CD4-positive, alpha-beta memory T cell (primary cell): ENCODE measurements around the gene CTDSPL. TPM values are rescaled to one million over a fixed set of nuclear protein-coding genes. Genes with fewer than 3 reads are reported as not detected.
A peak's percentile ranks its signal among the peaks of the same experiment; 100 is the strongest.

Experiments used
- CTCF ChIA-PET: fragments of 350-600 bp; sonication (Branson Sonifier 250); formaldehyde crosslinking; loops from one replicate; lab custom pipeline; 2021; ENCODE audit warnings: inconsistent platforms; ENCODE audit not compliant: partially characterized antibody; lab: Charles Lee
- POLR2A ChIA-PET: fragments of 350-600 bp; sonication (Branson Sonifier 250); formaldehyde crosslinking; loops from one replicate; lab custom pipeline; 2021; ENCODE audit not compliant: partially characterized antibody; lab: Charles Lee
- DNase-seq, 5 donors: peaks; one replicate each; pipeline versions ENCODE4 v3.0.0 to v3.0.0-alpha.2; 2020 to 2022; ENCODE audit warnings: mixed read lengths in 1 of 5
- H3K27ac ChIP-seq: one replicate; pipeline ENCODE4 v1.7.0; 2013; ENCODE audit warnings: low read depth, low read length
- H3K27me3 ChIP-seq: 2 replicates; pipeline ENCODE4 v1.7.0; 2013; ENCODE audit warnings: mild to moderate bottlenecking, low read length, moderate library complexity; ENCODE audit not compliant: insufficient read depth
- H3K36me3 ChIP-seq: 2 replicates; pipeline ENCODE4 v1.7.0; 2013; ENCODE audit warnings: mild to moderate bottlenecking, low read length, moderate library complexity; ENCODE audit not compliant: insufficient read depth
- H3K4me1 ChIP-seq: 2 replicates; pipeline ENCODE4 v1.7.0; 2013; ENCODE audit warnings: mild to moderate bottlenecking, low read length, moderate library complexity; ENCODE audit not compliant: insufficient read depth
- H3K4me3 ChIP-seq, 2 donors: one replicate each; pipeline ENCODE4 v1.7.0; 2013; ENCODE audit warnings: low read length in 2 of 2, mild to moderate bottlenecking in 1 of 2
- H3K9me3 ChIP-seq, 2 donors: one replicate each; pipeline ENCODE4 v1.7.0; 2013; ENCODE audit warnings: low read length in 2 of 2, control low read depth in 1 of 2; ENCODE audit not compliant: control insufficient read depth in 1 of 2
- H3K27ac Mint-ChIP-seq, 7 donors: one replicate each; pipeline ENCODE4 v1.8.0; 2020 to 2021; ENCODE audit warnings: mixed read lengths in 7 of 7, mild to moderate bottlenecking in 6 of 7, inconsistent platforms in 3 of 7, moderate library complexity in 3 of 7
- H3K27me3 Mint-ChIP-seq, 2 donors: one replicate each; pipeline ENCODE4 v1.8.0; 2020 to 2021; ENCODE audit warnings: mixed read lengths in 2 of 2
- H3K36me3 Mint-ChIP-seq, 2 donors: one replicate each; pipeline ENCODE4 v1.8.0; 2020 to 2021; ENCODE audit warnings: mixed read lengths in 2 of 2, inconsistent platforms in 1 of 2, mild to moderate bottlenecking in 1 of 2
- H3K4me1 Mint-ChIP-seq, 4 donors: one replicate each; pipeline ENCODE4 v1.8.0; 2020 to 2021; ENCODE audit warnings: mixed read lengths in 4 of 4, mild to moderate bottlenecking in 1 of 4
- H3K4me3 Mint-ChIP-seq, 8 donors: one replicate each; pipeline ENCODE4 v1.8.0; 2020 to 2021; ENCODE audit warnings: mixed read lengths in 8 of 8, mild to moderate bottlenecking in 7 of 8, moderate library complexity in 6 of 8, inconsistent platforms in 3 of 8
- H3K9me3 Mint-ChIP-seq, 8 donors: one replicate each; pipeline ENCODE4 v1.8.0; 2020 to 2021; ENCODE audit warnings: mixed read lengths in 8 of 8, mild to moderate bottlenecking in 5 of 8, inconsistent platforms in 3 of 8, moderate library complexity in 1 of 8
- intact Hi-C: fragments of 100-400 bp; cut with micrococcal nuclease; formaldehyde crosslinking; loops from one replicate; pipeline ENCODE4 v1.15.1; 2023
- polyA plus RNA-seq, 2 donors: library from polyadenylated mRNA; unstranded; fragments of 300-500 nt; fragmentation: Illumina TruSeq; gene quantifications; one replicate each; pipeline ENCODE4 v1.2.3, GENCODE V29; 2021
- total RNA-seq, 2 experiments: library from RNA; stranded (reverse); gene quantifications; one replicate each; pipeline ENCODE4 v1.2.3, GENCODE V29; 2021

CTDSPL gene
- total and polyA plus RNA-seq, 4 experiments from 2014 or later: 0.08 to 0.73 (median 0.61) TPM; not detected in 1

DNA sequence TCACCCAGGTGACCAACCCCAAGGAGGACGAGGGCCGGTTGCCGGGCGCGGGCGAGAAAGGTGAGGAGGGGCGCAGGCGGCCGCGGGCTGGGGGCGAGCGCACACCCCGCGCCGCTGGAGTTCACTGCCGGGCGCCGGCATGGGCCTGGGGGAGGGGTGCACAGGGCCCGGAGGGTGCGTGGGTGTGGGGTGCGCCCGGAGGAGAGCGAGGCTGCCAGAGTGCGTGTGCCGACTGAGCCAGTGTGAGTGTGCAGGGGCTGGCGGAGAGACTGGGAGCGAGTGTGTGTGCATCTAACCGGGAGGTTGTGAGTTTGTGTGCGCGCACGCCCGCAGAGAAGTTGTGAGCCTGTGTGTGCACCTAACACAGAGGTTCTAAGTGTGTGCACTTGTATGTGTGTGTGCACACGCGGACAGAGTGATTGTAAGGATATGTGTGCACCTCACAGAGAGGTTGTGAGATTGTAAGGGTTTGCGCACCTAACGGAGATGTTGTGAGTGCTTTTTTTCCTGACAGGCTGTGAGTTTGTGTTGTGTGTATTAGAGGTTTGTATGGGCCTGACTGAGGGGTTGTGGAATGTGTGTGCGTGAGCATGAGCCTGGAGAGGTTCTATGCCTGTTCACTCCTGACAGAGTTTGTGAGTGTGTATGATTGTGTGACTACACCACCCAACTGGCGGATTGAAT lies 681 bp downstream of the CTDSPL start:
- Mint-ChIP-seq H3K4me1 (peaks cover 10 to 23% (median 16%) of the 10 kb centered on the region in 4 donors), H3K4me3 (peak overlapping the region; percentile 73 to 90 (median 86)), H3K36me3 (no peaks in the 10 kb centered on the region), H3K27ac (peak overlapping the region in 5 of 7 donors; percentile 58 to 82 (median 77)), H3K27me3 (peaks cover 7 to 22% of the 10 kb centered on the region in 2 donors), H3K9me3 (no peaks in the 10 kb centered on the region)
- Histone ChIP-seq H3K36me3 (no peaks in the 10 kb centered on the region), H3K4me3 (no peak overlapping the region), H3K27ac (no peak overlapping the region), H3K9me3 (no peaks in the 10 kb centered on the region), H3K4me1 (peaks cover 13% of the 10 kb centered on the region), H3K27me3 (no peaks in the 10 kb centered on the region)
- intact Hi-C loops: no loop called here
- DNase-seq: peak in 3 of 5 donors; percentile 13 to 22 (median 17)
- CTCF ChIA-PET: no interaction called here
- POLR2A ChIA-PET: no interaction called here

DNA sequence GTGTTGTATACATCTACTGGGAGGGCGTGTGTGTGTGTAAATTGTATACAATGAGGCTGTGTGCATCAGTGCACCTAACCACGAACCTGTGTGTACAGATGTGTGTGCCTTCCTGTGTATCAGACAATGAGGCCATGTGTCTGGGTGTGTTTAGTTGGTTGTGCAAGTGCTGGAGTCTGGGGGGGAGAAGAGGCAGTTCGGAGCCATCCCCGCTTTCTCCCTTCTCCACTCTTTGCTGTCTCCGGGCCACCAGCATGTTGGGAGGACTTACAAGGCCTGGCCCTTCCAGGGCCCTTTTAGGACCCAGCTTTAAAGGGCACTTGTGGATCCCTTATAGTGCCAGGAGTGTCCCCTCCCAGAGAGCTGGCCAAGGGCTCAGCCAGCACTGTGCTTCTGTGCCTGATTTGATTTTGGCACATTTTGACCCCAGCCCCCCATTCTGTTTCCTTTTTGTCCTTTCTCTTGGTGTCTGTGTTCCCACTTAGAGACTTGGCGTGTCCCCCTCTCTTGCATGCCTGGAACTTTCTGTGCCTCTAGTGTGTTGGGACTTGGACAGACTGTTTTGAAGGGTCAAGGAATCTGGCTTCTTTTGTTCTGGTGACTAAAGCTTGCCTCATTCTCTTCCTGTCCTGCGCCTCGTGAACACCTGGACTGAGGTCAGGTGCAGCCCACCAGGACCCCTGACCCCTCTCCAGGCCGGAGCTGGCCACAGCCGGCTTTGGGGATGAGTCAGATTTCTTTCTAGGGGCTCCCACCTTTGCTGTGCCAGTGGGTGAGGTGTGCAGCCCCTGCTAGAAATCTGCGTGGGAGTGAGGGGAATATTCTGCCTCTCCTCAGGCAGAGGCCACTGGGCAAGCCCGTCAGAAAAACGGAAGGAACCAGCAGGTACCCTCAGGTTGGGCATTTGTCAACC lies 1.5 kb downstream of the CTDSPL start:
- DNase-seq: no peak
- POLR2A ChIA-PET: no interaction called here

DNA sequence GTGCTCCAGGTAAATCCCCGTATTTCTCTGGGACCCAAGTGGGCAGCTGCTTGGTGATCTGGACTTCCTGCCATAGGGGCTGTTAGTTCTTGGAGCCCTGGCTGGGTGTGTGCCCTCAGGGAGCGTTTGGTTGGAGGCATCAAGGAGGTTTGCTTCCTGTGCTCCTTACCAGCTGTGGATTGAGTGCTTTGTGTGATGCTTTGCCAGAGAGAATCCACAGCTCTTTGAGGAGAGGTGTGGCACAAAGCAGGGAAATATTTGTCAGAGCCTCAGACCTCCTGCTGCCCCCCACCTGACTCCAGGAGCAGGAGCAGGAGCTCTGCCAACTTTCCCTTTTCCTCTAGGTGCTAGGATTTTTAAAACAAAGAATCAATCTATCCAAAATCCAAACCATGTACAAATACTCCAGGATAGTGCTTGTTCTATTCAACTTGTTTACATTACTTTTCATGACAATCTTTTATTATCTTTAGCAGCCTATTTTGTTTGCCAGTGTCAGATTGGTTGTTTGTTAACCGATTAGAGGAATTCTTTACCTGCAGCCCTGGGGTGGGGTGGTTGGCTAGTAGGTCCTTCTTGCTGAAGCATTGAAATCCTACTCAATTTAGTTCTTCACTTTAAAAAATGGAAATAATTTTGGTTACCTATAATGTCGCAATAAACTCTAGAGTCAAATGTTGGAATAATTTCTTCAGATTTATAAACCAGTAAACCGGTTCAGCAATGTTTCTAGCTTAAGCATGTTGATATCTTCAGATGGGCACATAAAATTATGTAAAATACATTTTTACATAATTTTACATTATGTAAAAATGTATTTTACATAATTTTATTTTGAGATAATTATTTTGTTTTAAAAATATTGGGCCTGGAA lies 2.5 kb downstream of the CTDSPL start:
- Mint-ChIP-seq H3K4me3 (no peak overlapping the region), H3K36me3 (no peaks in the 10 kb centered on the region), H3K27me3 (peaks cover 7 to 21% of the 10 kb centered on the region in 2 donors), H3K9me3 (no peaks in the 10 kb centered on the region), H3K27ac (peak overlapping the region in 1 of 7 donors; percentile 38), H3K4me1 (peaks cover 10 to 23% (median 16%) of the 10 kb centered on the region in 4 donors)
- Histone ChIP-seq H3K9me3 (no peaks in the 10 kb centered on the region), H3K4me1 (peaks cover 13% of the 10 kb centered on the region), H3K4me3 (no peak overlapping the region), H3K27me3 (no peaks in the 10 kb centered on the region), H3K36me3 (no peaks in the 10 kb centered on the region), H3K27ac (no peak overlapping the region)
- DNase-seq: no peak
- intact Hi-C loops: no loop called here
- POLR2A ChIA-PET: no interaction called here
- CTCF ChIA-PET: interaction anchor here (1.2 kb wide), 1 partner anchor 8 kb away, joined by 4 read pairs; no protein-coding TSS in a partner anchor

More for the DNA sequence above, 1.5 kb downstream of the CTDSPL start:
- Mint-ChIP-seq H3K36me3 (no peaks in the 10 kb centered on the region), H3K4me1 (peaks cover 10 to 23% (median 16%) of the 10 kb centered on the region in 4 donors), H3K27ac (peak overlapping the region; percentile 19 to 71 (median 51)), H3K9me3 (no peaks in the 10 kb centered on the region), H3K4me3 (peak overlapping the region; percentile 73 to 90 (median 86)), H3K27me3 (peaks cover 7 to 18% of the 10 kb centered on the region in 2 donors)
- CTCF ChIA-PET: interaction anchor here (1.2 kb wide), 1 partner anchor 7 kb away, joined by 4 read pairs; no protein-coding TSS in a partner anchor
- Histone ChIP-seq H3K4me1 (peaks cover 13% of the 10 kb centered on the region), H3K27me3 (no peaks in the 10 kb centered on the region), H3K4me3 (no peak overlapping the region), H3K36me3 (no peaks in the 10 kb centered on the region), H3K27ac (no peak overlapping the region), H3K9me3 (no peaks in the 10 kb centered on the region)
- intact Hi-C loops: no loop called here

DNA sequence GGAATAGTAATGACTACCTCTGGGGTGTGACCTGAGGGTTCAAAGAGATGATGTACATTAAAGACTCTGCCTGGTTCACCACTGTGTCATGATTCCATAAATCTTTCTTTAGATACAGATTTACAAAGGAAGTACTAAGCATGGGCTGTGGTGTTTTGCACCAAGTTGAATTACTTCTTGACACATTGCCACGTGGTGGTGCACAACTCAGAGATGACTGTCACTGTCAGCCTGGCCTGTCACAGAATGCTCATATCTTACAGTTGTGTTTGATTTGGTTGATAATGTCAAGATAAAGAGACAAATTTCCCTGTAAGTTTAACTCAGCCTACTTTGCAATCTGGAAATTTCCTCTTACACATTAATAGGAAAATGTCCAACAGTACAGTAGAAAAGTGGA lies 3.2 kb downstream of the CTDSPL start:
- peak overlapping the region in 1 of 7 donors; percentile 8 for H3K27ac Mint-ChIP-seq
- H3K27me3 ChIP-seq: no peaks in the 10 kb centered on the region
- H3K27ac ChIP-seq: no peak overlapping the region
- no peaks in the 10 kb centered on the region for H3K36me3 ChIP-seq
- peaks cover 10% of the 10 kb centered on the region for H3K4me1 ChIP-seq
- H3K4me1 Mint-ChIP-seq: peaks cover 10 to 21% (median 15%) of the 10 kb centered on the region in 4 donors
- POLR2A ChIA-PET: no interaction called here
- DNase-seq: no peak
- H3K4me3 ChIP-seq: no peak overlapping the region
- H3K36me3 Mint-ChIP-seq: no peaks in the 10 kb centered on the region
- CTCF ChIA-PET: interaction anchor here (2.3 kb wide), 1 partner anchor 9 kb away, joined by 13 read pairs; no protein-coding TSS in a partner anchor
- intact Hi-C loops: no loop called here
- H3K4me3 Mint-ChIP-seq: no peak overlapping the region
- H3K9me3 Mint-ChIP-seq: peaks cover 0 to 7% (median under 1%) of the 10 kb centered on the region in 8 donors
- peaks cover 8 to 26% of the 10 kb centered on the region in 2 donors for H3K27me3 Mint-ChIP-seq
- H3K9me3 ChIP-seq: no peaks in the 10 kb centered on the region

DNA sequence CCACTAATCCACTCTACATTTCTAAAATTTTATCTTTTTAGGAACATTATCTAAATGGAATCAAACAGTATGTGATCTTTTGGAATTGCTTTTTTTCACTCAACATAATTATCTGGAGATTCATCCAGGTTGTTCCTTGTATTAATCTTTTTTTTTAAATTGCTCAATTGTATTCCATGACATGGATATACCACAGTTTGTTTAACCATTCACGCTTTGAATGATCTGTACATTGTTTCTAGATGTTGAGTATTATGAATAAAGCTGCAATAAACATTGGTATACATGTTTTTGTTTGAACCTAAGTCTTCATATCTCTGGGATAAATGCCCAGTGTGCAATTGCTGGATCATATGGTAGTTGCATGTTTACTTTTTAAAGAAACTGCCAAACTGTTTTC lies 5.5 kb downstream of the CTDSPL start:
- no peaks in the 10 kb centered on the region for H3K27me3 ChIP-seq
- ChIA-PET POLR2A (no interaction called here), CTCF (interaction anchor here (2.3 kb wide), 1 partner anchor 11 kb away, joined by 13 read pairs; no protein-coding TSS in a partner anchor)
- Mint-ChIP-seq H3K9me3 (peaks cover 0 to 26% (median 15%) of the 10 kb centered on the region in 8 donors), H3K36me3 (peaks cover 3 to 7% of the 10 kb centered on the region in 2 donors), H3K27me3 (peaks cover 15 to 27% of the 10 kb centered on the region in 2 donors), H3K4me3 (no peak overlapping the region), H3K4me1 (peaks cover 6 to 17% (median 7%) of the 10 kb centered on the region in 4 donors), H3K27ac (no peak overlapping the region)
- intact Hi-C loops: no loop called here
- no peaks in the 10 kb centered on the region for H3K36me3 ChIP-seq
- H3K27ac ChIP-seq: no peak overlapping the region
- H3K4me1 ChIP-seq: no peaks in the 10 kb centered on the region
- H3K9me3 ChIP-seq: no peaks in the 10 kb centered on the region
- H3K4me3 ChIP-seq: no peak overlapping the region
- no peak for DNase-seq

DNA sequence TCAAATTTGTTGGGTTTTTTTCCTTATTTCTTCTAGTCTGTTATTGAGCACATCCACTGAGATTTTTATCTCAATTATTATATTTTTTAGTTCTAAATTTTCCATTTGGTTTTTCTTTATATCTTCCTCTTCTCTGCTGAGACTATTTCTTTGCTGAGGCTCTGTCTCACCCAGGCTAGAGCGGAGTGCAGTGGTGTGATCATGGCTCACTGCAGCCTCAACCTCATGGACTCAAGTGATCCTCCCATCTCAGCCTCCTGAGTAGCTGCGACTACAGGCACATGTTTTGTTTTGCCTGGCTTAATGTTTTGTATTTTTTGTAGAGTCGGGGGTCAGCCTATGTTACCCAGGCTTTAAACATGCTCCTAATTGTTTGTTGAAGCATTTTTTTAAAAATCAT lies 10.2 kb downstream of the CTDSPL start:
- ChIA-PET CTCF (no interaction called here), POLR2A (no interaction called here)
- Mint-ChIP-seq H3K27me3 (peaks cover 12 to 16% of the 10 kb centered on the region in 2 donors), H3K36me3 (peaks cover 5 to 11% of the 10 kb centered on the region in 2 donors), H3K4me1 (no peaks in the 10 kb centered on the region), H3K27ac (no peak overlapping the region), H3K4me3 (no peak overlapping the region), H3K9me3 (peaks cover 0 to 40% (median 28%) of the 10 kb centered on the region in 8 donors)
- Histone ChIP-seq H3K4me3 (no peak overlapping the region), H3K9me3 (no peaks in the 10 kb centered on the region), H3K36me3 (no peaks in the 10 kb centered on the region), H3K4me1 (no peaks in the 10 kb centered on the region), H3K27me3 (peaks cover 4% of the 10 kb centered on the region), H3K27ac (no peak overlapping the region)
- intact Hi-C loops: no loop called here
- DNase-seq: no peak
